Keratinocyte (primary cell): ENCODE measurements around the gene MOSMO.

ENCODE experiments used
- CTCF ChIP-seq, 3 experiments: IDR thresholded peaks in 1 of 3; conservative IDR thresholded peaks in 1 of 3; optimal IDR thresholded peaks in 1 of 3; 2 replicates in 2 of 3; 3 replicates in 1 of 3; pipeline versions ENCODE3 to v1.5.1; 2011; ENCODE audit warnings: low read length in 3 of 3, mild to moderate bottlenecking in 3 of 3, moderate library complexity in 2 of 3, control low read depth in 1 of 3, inconsistent platforms in 1 of 3; ENCODE audit not compliant: insufficient read depth in 2 of 3; ENCODE audit errors: extremely low read depth in 1 of 3
- EZH2 ChIP-seq: IDR thresholded peaks from one replicate; pipeline ENCODE4 v1.6.1; 2012; ENCODE audit warnings: inconsistent platforms, mild to moderate bottlenecking, low read length, moderate library complexity

- TF ChIP-seq CTCF (optimal IDR thresholded peaks at IDR 0.05 in 1 of 3, IDR thresholded peaks at IDR 0.05 in 1 of 3, conservative IDR thresholded peaks at IDR 0.05 in 1 of 3; ENCODE audit: extremely low read depth in 1 of 3, insufficient read depth in 2 of 3, low read length in 3 of 3) = no peak
- TF ChIP-seq EZH2 = no peak
Observed at GRCh38 chr16:21986692-21987246, 21.1 kb upstream of the MOSMO start.
